Measurements from ENCODE around the gene ESRRB. TPM values are rescaled to one million over a fixed set of nuclear protein-coding genes. Genes with fewer than 3 reads are reported as not detected.

ESRRB gene
- total RNA-seq, 1 donor from 2014 or later: 0.16 TPM

GRCh38 chr14:76464856-76465255 lies 88.9 kb downstream of the ESRRB start:
- peaks cover 31% of the 10 kb centered on the region for H3K4me1 Mint-ChIP-seq
- H3K4me3 Mint-ChIP-seq: no peak overlapping the region
- H3K27me3 Mint-ChIP-seq (ENCODE audit: low read depth): no peaks in the 10 kb centered on the region
- no peaks in the 10 kb centered on the region for H3K9me3 Mint-ChIP-seq
- TF ChIP-seq, protein P1, sequence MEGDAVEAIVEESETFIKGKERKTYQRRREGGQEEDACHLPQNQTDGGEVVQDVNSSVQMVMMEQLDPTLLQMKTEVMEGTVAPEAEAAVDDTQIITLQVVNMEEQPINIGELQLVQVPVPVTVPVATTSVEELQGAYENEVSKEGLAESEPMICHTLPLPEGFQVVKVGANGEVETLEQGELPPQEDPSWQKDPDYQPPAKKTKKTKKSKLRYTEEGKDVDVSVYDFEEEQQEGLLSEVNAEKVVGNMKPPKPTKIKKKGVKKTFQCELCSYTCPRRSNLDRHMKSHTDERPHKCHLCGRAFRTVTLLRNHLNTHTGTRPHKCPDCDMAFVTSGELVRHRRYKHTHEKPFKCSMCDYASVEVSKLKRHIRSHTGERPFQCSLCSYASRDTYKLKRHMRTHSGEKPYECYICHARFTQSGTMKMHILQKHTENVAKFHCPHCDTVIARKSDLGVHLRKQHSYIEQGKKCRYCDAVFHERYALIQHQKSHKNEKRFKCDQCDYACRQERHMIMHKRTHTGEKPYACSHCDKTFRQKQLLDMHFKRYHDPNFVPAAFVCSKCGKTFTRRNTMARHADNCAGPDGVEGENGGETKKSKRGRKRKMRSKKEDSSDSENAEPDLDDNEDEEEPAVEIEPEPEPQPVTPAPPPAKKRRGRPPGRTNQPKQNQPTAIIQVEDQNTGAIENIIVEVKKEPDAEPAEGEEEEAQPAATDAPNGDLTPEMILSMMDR (IDR thresholded peaks at IDR 0.05; ENCODE audit: unreplicated experiment): no peak
- no peaks in the 10 kb centered on the region for H3K36me3 Mint-ChIP-seq
- DNase-seq (ENCODE audit: low spot score in 2 of 2, unreplicated experiment in 2 of 2): no peak
- no peak overlapping the region for H3K27ac Mint-ChIP-seq

DNA sequence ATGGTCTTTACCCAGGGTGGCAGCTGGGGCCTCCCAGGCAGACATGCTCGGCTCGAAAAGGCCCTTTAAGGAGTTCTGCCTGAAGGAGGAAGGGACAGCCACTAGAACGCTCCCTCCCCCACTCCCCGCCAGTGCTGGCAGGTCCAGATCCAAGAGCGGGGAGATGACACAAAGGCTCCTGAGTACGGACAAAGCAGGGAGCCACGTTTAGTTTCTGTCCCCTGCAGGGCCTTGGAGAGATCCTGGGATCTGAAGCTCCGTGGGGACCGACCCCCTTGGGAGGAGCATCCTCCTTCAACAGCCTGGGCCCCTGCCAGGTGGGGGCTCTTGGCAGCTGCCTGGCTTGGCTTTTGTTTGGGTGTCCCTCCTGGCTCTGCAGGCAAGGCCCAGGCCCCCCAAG lies 89.7 kb downstream of the ESRRB start:
- Mint-ChIP-seq H3K4me1 (peaks cover 31% of the 10 kb centered on the region), H3K4me3 (no peak overlapping the region), H3K27me3 (ENCODE audit: low read depth) (no peaks in the 10 kb centered on the region), H3K36me3 (no peaks in the 10 kb centered on the region), H3K27ac (no peak overlapping the region), H3K9me3 (no peaks in the 10 kb centered on the region)
- DNase-seq (ENCODE audit: low spot score in 2 of 2, unreplicated experiment in 2 of 2): no peak
- TF ChIP-seq, protein P1 (IDR thresholded peaks at IDR 0.05; ENCODE audit: unreplicated experiment): no peak

GRCh38 chr14:76467711-76468155 lies 91.8 kb downstream of the ESRRB start:
- H3K27me3 Mint-ChIP-seq (ENCODE audit: low read depth): peaks cover 2% of the 10 kb centered on the region
- H3K4me3 Mint-ChIP-seq: no peak overlapping the region
- no peak for DNase-seq (ENCODE audit: low spot score in 2 of 2, unreplicated experiment in 2 of 2)
- TF ChIP-seq, protein P1 (IDR thresholded peaks at IDR 0.05; ENCODE audit: unreplicated experiment): no peak
- H3K4me1 Mint-ChIP-seq: peaks cover 35% of the 10 kb centered on the region
- H3K27ac Mint-ChIP-seq: peak overlapping the region; percentile 88
- H3K9me3 Mint-ChIP-seq: no peaks in the 10 kb centered on the region
- no peaks in the 10 kb centered on the region for H3K36me3 Mint-ChIP-seq

DNA sequence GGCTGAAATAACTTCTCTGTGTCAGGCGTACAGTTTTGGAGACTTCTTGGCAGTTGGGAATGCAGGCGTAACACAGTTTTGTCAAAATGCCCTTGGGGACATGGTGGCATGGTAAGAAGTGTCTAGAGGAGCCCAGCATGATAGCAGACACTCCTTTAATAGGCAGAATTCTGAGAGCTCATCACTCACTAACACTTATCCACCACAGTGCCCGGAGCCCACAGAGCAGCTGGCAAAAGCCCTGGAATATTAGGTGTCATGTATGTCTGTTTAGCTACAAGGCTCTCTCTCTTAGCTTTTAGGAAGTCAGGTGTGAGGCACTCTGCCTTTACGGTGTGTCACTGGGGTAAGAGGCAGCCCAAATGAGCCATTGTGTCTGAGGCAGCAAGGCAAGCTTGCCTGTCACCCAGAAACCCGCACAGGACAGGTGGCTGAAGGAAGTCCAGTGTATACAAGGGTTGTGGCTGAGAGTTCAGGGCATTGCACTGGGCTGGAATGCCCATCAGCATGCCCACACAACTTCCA lies 96.3 kb downstream of the ESRRB start:
- peaks cover 2% of the 10 kb centered on the region for H3K27me3 Mint-ChIP-seq (ENCODE audit: low read depth)
- no peak overlapping the region for H3K4me3 Mint-ChIP-seq
- no peak for DNase-seq (ENCODE audit: low spot score in 2 of 2, unreplicated experiment in 2 of 2)
- no peak overlapping the region for H3K27ac Mint-ChIP-seq
- H3K9me3 Mint-ChIP-seq: no peaks in the 10 kb centered on the region
- no peaks in the 10 kb centered on the region for H3K36me3 Mint-ChIP-seq
- TF ChIP-seq, protein P1 (IDR thresholded peaks at IDR 0.05; ENCODE audit: unreplicated experiment): no peak
- H3K4me1 Mint-ChIP-seq: peaks cover 31% of the 10 kb centered on the region

DNA sequence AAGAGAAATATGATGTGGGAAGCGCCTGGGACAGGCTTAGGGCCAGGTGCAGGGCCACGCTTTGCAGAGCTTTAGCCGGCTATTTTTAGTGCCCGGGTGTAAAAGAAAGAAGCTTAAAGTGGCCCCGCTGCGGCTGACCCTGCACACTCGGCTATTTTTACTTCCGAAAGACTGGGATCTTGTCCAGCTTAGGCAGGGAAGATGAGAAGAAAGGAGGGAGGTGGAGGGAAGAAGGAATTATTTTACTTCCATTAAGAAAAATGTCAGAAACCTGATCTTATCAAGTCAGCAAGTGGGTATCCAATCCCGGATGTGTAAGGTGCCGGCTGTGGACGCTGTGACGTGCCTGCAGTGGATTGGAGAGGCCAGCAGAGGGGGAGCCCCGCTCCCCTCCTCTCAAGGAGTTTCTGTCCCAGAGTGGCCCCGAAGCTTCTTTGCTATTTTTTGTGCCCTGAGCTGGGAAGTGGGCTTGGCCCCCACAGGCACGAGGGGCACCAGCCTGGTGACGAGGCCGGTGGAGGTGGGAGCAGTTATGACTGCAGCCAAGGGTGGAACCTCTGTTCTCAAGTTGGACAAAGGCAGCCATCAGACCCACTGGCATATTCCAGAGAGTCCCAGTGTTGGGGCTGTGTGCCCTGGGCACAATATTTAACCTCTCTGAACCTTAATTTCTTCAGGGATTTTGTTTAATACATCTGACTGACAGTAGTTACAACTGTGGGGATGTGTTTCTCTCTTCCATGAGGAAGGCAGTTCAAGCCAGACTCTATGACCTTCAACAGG lies 97.7 kb downstream of the ESRRB start:
- peak in 1 of 2 experiments; percentile 68 for DNase-seq (ENCODE audit: low spot score in 2 of 2, unreplicated experiment in 2 of 2)
- Mint-ChIP-seq H3K27ac (peak overlapping the region; percentile 90), H3K4me1 (peaks cover 18% of the 10 kb centered on the region), H3K4me3 (peak overlapping the region; percentile 41), H3K9me3 (no peaks in the 10 kb centered on the region), H3K27me3 (ENCODE audit: low read depth) (peaks cover 5% of the 10 kb centered on the region), H3K36me3 (no peaks in the 10 kb centered on the region)
- TF ChIP-seq, protein P1 (IDR thresholded peaks at IDR 0.05; ENCODE audit: unreplicated experiment): no peak

All from mesothelial cell of epicardium (in vitro differentiated cells).